ENCODE results near the gene NTNG2. TPM values are rescaled to one million over a fixed set of nuclear protein-coding genes. Genes with fewer than 3 reads are reported as not detected.

NTNG2 gene
- total and polyA plus RNA-seq, 9 of the 15 experiments (the other 6 are each of a cell fraction or from before 2014, with no cell fraction given), result 0.01 to 0.11 (median 0.09) TPM; not detected in 6

DNA sequence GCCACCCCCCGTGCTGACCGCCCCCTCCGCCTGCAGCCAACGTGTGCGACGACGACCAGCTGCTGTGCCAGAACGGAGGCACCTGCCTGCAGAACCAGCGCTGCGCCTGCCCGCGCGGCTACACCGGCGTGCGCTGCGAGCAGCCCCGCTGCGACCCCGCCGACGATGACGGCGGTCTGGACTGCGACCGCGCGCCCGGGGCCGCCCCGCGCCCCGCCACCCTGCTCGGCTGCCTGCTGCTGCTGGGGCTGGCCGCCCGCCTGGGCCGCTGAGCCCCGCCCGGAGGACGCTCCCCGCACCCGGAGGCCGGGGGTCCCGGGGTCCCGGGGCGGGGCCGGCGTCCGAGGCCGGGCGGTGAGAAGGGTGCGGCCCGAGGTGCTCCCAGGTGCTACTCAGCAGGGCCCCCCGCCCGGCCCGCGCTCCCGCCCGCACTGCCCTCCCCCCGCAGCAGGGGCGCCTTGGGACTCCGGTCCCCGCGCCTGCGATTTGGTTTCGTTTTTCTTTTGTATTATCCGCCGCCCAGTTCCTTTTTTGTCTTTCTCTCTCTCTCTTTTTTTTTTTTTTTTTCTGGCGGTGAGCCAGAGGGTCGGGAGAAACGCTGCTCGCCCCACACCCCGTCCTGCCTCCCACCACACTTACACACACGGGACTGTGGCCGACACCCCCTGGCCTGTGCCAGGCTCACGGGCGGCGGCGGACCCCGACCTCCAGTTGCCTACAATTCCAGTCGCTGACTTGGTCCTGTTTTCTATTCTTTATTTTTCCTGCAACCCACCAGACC lies 80.2 kb downstream of the NTNG2 start (continued):
- TF ChIP-seq GATAD2B (IDR thresholded peaks at IDR 0.05; ENCODE audit: borderline replicate concordance) (no peak), RERE (CRISPR knock-in tag; IDR thresholded peaks at IDR 0.05; ENCODE audit: borderline replicate concordance) (no peak), ZNF717 (CRISPR knock-in tag; IDR thresholded peaks at IDR 0.05) (no peak), KLF13 (tag; IDR thresholded peaks at IDR 0.05; ENCODE audit: borderline replicate concordance, low read depth) (no peak), ZNF644 (tag; IDR thresholded peaks at IDR 0.05; ENCODE audit: low read depth) (no peak), CSDE1 (IDR thresholded peaks at IDR 0.05) (no peak)
- TF ChIP-seq, protein P1, sequence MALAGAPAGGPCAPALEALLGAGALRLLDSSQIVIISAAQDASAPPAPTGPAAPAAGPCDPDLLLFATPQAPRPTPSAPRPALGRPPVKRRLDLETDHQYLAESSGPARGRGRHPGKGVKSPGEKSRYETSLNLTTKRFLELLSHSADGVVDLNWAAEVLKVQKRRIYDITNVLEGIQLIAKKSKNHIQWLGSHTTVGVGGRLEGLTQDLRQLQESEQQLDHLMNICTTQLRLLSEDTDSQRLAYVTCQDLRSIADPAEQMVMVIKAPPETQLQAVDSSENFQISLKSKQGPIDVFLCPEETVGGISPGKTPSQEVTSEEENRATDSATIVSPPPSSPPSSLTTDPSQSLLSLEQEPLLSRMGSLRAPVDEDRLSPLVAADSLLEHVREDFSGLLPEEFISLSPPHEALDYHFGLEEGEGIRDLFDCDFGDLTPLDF (CRISPR knock-in tag; IDR thresholded peaks at IDR 0.05), result no peak
